SK-N-SH treated with all-trans-retinoic acid at 6 μM for 48 hours (cell line): ENCODE measurements around the gene GPR55.

Experiments
- ATAC-seq: fragments of 200-7000 bp; cut with Tn5 transposase; 3 replicates; pipeline ENCODE4 v1.9.1; 2020; ENCODE audit warnings: mild to moderate bottlenecking, moderate library complexity
- ARNTL ChIP-seq: fragments of 450-650 bp; formaldehyde crosslinking; IDR thresholded peaks from 2 replicates; pipeline ENCODE4 v1.5.0; 2020; ENCODE audit warnings: low read depth, mild to moderate bottlenecking, moderate library complexity, borderline replicate concordance
- BACH2 ChIP-seq: fragments of 250-450 bp; sonication (Bioruptor Pico); IDR thresholded peaks from 2 replicates; pipeline ENCODE4 v1.9.0; 2021; ENCODE audit warnings: mild to moderate bottlenecking, borderline replicate concordance
- CREB5 ChIP-seq: fragments of 250-450 bp; sonication (Bioruptor Pico); IDR thresholded peaks from 2 replicates; pipeline ENCODE4 v1.5.1; 2020; ENCODE audit warnings: low read depth, mild to moderate bottlenecking, moderate library complexity
- CSDC2 ChIP-seq: fragments of 250-450 bp; sonication (Bioruptor Pico); IDR thresholded peaks from 2 replicates; pipeline ENCODE4 v1.5.0; 2020; ENCODE audit warnings: mild to moderate bottlenecking, moderate library complexity
- CSRNP3 ChIP-seq: fragments of 250-450 bp; sonication (Bioruptor Pico); IDR thresholded peaks from 2 replicates; pipeline ENCODE4 v1.5.1; 2021; ENCODE audit warnings: mild to moderate bottlenecking, moderate library complexity
- ESRRG ChIP-seq: fragments of 250-450 bp; sonication (Bioruptor Pico); IDR thresholded peaks from 2 replicates; pipeline ENCODE4 v1.6.1; 2021; ENCODE audit warnings: mild to moderate bottlenecking
- ISL1 ChIP-seq: fragments of 250-450 bp; sonication (Bioruptor Pico); IDR thresholded peaks from 2 replicates; pipeline ENCODE4 v2.1.2; 2022; ENCODE audit warnings: mild to moderate bottlenecking, moderate library complexity
- OSR1 ChIP-seq: fragments of 250-450 bp; sonication (Bioruptor Pico); IDR thresholded peaks from 2 replicates; pipeline ENCODE4 v1.8.0; 2022; ENCODE audit warnings: moderate library complexity, mild to moderate bottlenecking, inconsistent platforms
- PATZ1 ChIP-seq: fragments of 250-450 bp; sonication (Bioruptor Pico); IDR thresholded peaks from 2 replicates; pipeline ENCODE4 v1.8.0; 2020; ENCODE audit warnings: mild to moderate bottlenecking, moderate library complexity, borderline replicate concordance
- POU6F1 ChIP-seq: fragments of 250-450 bp; sonication (Bioruptor Pico); IDR thresholded peaks from 2 replicates; pipeline ENCODE4 v1.8.0; 2021; ENCODE audit warnings: low read depth, mild to moderate bottlenecking, moderate library complexity, borderline replicate concordance
- PPARA ChIP-seq: fragments of 250-450 bp; sonication (Bioruptor Pico); IDR thresholded peaks from 2 replicates; pipeline ENCODE4 v1.5.0; 2020; ENCODE audit warnings: mild to moderate bottlenecking, borderline replicate concordance
- RARB ChIP-seq: fragments of 250-450 bp; sonication (Bioruptor Pico); IDR thresholded peaks from 2 replicates; pipeline ENCODE4 v1.8.0; 2021; ENCODE audit warnings: mild to moderate bottlenecking, moderate library complexity
- SNAI2 ChIP-seq: fragments of 250-450 bp; sonication (Bioruptor Pico); IDR thresholded peaks from 2 replicates; pipeline ENCODE4 v1.5.0; 2020; ENCODE audit warnings: mild to moderate bottlenecking, moderate library complexity
- TCF4 ChIP-seq: fragments of 250-450 bp; sonication (Bioruptor Pico); IDR thresholded peaks from 2 replicates; pipeline ENCODE4 v1.8.0; 2021; ENCODE audit warnings: mild to moderate bottlenecking, moderate library complexity, borderline replicate concordance
- TOX ChIP-seq: fragments of 250-450 bp; sonication (Bioruptor Pico); IDR thresholded peaks from 2 replicates; pipeline ENCODE4 v1.8.0; 2021; ENCODE audit warnings: mild to moderate bottlenecking, moderate library complexity, borderline replicate concordance
- TSHZ2 ChIP-seq: fragments of 250-450 bp; sonication (Bioruptor Pico); IDR thresholded peaks from 2 replicates; pipeline ENCODE4 v1.5.0; 2020; ENCODE audit warnings: mild to moderate bottlenecking, moderate library complexity
- ZC3H10 ChIP-seq: fragments of 250-450 bp; sonication (Bioruptor Pico); IDR thresholded peaks from 2 replicates; pipeline ENCODE4 v1.5.1; 2021; ENCODE audit warnings: mild to moderate bottlenecking, moderate library complexity
- ZFP3 ChIP-seq: fragments of 250-450 bp; sonication (Bioruptor Pico); IDR thresholded peaks from 2 replicates; pipeline ENCODE4 v1.5.0; 2020; ENCODE audit warnings: mild to moderate bottlenecking, moderate library complexity
- ZFP30 ChIP-seq: fragments of 450-650 bp; formaldehyde crosslinking; IDR thresholded peaks from 2 replicates; pipeline ENCODE4 v1.5.0; 2022; ENCODE audit warnings: mild to moderate bottlenecking, moderate library complexity
- ZNF565 ChIP-seq: fragments of 450-650 bp; formaldehyde crosslinking; conservative IDR thresholded peaks from 2 replicates; pipeline ENCODE4 v1.5.0; 2020; ENCODE audit warnings: low read depth, mild to moderate bottlenecking, moderate library complexity
- ZNF70 ChIP-seq: fragments of 450-650 bp; formaldehyde crosslinking; IDR thresholded peaks from 2 replicates; pipeline ENCODE4 v1.5.0; 2020; ENCODE audit warnings: mild to moderate bottlenecking, moderate library complexity
- ZNF8 ChIP-seq: fragments of 450-650 bp; formaldehyde crosslinking; IDR thresholded peaks from 2 replicates; pipeline ENCODE4 v1.5.0; 2020; ENCODE audit warnings: mild to moderate bottlenecking, moderate library complexity

The GPR55 gene

GRCh38 chr2:230920167-230920566 is 4.9 kb downstream of the GPR55 start:
- TF ChIP-seq PPARA (no peak), ISL1 (CRISPR knock-in tag) (no peak), ZNF8 (CRISPR knock-in tag) (no peak), SNAI2 (CRISPR knock-in tag) (no peak), BACH2 (no peak), TSHZ2 (CRISPR knock-in tag) (no peak), ZNF70 (CRISPR knock-in tag) (no peak), ZFP3 (no peak), OSR1 (CRISPR knock-in tag) (no peak), ZC3H10 (CRISPR knock-in tag) (no peak), ESRRG (CRISPR knock-in tag) (no peak), CSRNP3 (CRISPR knock-in tag) (no peak), CSDC2 (CRISPR knock-in tag) (no peak), TOX (no peak)

GRCh38 chr2:230919681-230920080 is 5.4 kb downstream of the GPR55 start:
- TF ChIP-seq ARNTL = no peak
- no peak for TF ChIP-seq ZFP30 (CRISPR knock-in tag)
- TF ChIP-seq POU6F1 (CRISPR knock-in tag) = no peak
- TF ChIP-seq TCF4 = no peak
- TF ChIP-seq ISL1 (CRISPR knock-in tag) = no peak
- no peak for ATAC-seq

More at GRCh38 chr2:230920167-230920566, 4.9 kb downstream of the GPR55 start:
- ATAC-seq = no peak

- TF ChIP-seq POU6F1 (CRISPR knock-in tag) (no peak), ARNTL (no peak), SNAI2 (CRISPR knock-in tag) (no peak), ZFP30 (CRISPR knock-in tag) (no peak), ZFP3 (no peak)
- no peak for ATAC-seq
These were observed 5.8 kb downstream of the GPR55 start for GRCh38 chr2:230919240-230919639.

- no peak for ATAC-seq
- no peak for TF ChIP-seq PATZ1 (CRISPR knock-in tag)
- no peak for TF ChIP-seq ESRRG (CRISPR knock-in tag)
- no peak for TF ChIP-seq ZNF565 (CRISPR knock-in tag)
- TF ChIP-seq POU6F1 (CRISPR knock-in tag) = no peak
- no peak for TF ChIP-seq RARB (CRISPR knock-in tag)
- no peak for TF ChIP-seq CSRNP3 (CRISPR knock-in tag)
- TF ChIP-seq ZFP30 (CRISPR knock-in tag) = no peak
- no peak for TF ChIP-seq ARNTL
- TF ChIP-seq BACH2 = no peak
- TF ChIP-seq ZC3H10 (CRISPR knock-in tag) = no peak
- no peak for TF ChIP-seq ISL1 (CRISPR knock-in tag)
- no peak for TF ChIP-seq CREB5
These were observed 8.8 kb downstream of the GPR55 start for GRCh38 chr2:230916218-230916617.
